NCI-H510A treated with DMSO at 0.1 percent for 48 hours (cell line): ENCODE results near the gene RUSC2.
"Not testable (repeated sequence)": the region's sequence is repeated elsewhere in the genome, so short reads cannot be mapped to it uniquely, and the experiment has no call there.

Experiments used
- DNase-seq: peaks from one replicate; lab custom pipeline; 2025; lab: John Stamatoyannopoulos, UW

RUSC2 gene

DNA sequence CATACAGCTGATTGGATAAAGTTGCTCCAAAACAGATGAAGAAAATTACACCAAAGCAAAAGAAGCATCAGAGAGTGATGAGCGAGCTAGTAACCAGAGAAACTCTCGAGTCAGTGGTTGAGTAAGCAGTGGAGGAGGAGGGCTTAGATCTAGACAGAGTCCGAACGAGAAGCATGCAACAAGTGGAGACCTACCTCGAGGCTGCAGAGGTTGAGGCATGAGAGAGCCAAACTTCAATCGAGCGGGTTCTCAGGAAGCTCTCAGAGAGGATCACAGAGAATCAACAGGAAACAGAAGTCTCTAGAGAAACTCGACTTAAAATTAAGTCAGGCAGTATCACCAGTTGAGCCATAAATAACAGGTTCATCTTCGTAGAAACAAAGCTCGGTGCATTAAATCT lies 6.1 kb downstream of the RUSC2 start:
- no peak for DNase-seq

DNA sequence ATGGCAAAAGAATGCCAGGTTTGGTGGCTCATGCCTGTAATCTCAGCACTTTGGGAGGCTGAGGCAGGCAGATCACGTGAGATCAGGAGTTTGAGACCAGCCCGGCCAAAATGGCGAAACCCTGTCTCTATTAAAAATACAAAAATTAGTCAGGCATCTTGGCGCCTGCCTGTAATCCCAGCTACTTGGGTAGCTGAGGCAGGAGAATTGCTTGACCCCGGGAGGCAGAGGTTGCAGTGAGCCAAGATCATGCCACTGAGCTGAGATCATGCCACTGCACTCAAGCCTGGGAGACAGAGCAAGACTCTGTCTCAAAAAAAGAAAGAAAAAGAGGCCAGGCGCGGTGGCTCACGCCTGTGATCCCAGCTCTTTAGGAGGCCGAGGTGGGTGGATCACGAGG lies 8.3 kb downstream of the RUSC2 start:
- not testable (repeated sequence) for DNase-seq

- DNase-seq: no peak
Measured at GRCh38 chr9:35499029-35499700, 9.3 kb downstream of the RUSC2 start.

DNA sequence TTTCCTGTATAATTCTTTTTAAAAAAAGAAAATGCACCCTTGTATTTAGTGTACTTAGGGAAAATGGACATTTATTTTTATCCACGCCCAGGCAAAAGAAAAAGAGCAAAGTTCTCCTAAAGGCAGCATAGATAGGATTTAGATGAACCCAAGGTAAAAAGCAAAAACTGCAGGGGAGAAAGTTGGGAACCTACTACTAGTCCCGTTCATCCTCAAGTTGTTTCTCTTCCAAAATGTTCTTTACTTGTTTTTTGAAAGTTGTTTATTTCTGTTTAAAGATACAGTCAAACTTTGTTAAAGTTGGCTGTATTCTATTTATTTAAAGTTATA lies 9.8 kb downstream of the RUSC2 start:
- no peak for DNase-seq

DNA sequence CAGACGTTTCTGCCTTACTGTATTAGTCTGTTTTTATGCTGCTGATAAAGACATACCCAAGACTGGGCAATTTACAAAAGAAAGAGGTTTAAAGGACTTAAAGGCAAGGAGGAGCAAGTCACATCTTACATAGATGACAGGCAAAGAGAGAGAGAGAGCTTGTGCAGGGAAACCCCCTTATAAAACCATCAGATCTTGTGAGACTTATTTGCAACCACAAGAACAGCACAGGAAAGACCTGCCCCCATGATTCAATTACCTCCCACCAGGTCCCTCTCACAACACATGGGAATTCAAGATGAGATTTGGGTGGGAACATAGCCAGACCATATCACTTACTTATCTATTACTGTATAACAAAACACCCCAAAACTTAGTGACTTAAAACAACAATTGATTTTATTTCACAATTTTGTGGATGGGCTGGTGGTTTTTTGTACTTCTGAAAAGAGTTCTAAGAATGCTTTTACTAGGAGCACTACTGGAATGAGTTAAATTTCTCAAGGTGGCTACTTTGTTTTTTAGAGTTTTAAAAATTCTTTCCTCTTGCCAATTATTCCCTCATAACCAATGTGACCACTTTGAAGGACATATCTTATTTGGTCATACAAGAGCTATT lies 10.3 kb downstream of the RUSC2 start:
- DNase-seq: no peak

GRCh38 chr9:35501946-35502345 lies 12.0 kb downstream of the RUSC2 start:
- DNase-seq: no peak

DNA sequence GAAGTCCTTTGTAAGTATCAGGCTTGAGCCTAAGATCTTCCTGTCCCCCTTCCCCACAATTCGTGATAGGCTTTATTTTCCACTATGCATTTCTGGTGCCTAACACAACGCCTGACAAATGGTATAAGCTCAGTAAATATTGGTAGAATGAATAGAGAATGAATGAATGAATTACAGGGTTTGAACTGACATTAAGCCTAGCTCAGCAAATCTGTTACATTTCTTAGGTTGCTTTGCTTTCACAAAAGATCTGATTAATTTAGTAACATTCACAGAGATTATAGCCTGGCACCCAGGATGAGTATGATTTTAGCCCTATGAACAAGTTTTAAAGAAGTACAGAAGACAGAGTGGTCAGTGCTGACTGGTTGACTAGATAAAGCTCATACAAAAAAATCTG lies 16.4 kb downstream of the RUSC2 start:
- DNase-seq: no peak

DNA sequence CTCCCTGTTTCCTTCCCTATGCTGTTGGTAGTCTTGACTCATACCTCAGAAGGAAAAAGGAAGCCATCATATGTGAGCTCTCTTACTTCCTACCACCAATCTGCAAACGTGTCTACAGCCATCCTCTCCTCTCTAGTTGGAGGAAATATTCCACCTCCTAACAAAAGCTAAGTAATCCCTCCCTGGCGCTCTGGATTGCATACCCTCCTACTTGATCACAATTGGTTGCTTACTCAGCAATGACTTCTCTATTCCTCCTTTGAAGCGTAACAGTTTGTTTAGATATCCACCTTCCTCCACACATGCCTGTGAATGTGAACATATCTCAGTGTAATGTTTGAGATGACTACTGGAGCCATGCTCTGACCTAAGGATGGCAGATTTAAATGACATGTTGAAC lies 18.2 kb downstream of the RUSC2 start:
- DNase-seq: no peak

DNA sequence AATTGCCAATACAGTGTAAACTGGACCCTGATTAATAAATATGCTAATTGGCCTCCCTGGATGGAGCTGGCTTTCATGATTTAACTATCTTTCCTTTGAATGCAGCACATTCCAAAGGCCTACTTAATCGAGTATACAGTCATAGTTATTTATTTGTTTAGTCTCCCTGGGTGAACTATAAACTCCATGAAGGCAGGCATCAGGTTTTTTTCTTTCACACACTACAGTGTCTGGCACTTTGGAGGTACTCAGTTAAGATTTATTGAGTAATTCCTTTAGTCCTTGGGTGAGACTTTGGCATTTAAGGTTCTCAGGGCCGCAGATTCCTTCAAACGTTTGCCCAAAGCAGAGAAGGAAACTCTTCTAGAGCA lies 20.5 kb downstream of the RUSC2 start:
- DNase-seq: no peak

- no peak for DNase-seq
Measured at GRCh38 chr9:35510754-35511428, 21.0 kb downstream of the RUSC2 start.

DNA sequence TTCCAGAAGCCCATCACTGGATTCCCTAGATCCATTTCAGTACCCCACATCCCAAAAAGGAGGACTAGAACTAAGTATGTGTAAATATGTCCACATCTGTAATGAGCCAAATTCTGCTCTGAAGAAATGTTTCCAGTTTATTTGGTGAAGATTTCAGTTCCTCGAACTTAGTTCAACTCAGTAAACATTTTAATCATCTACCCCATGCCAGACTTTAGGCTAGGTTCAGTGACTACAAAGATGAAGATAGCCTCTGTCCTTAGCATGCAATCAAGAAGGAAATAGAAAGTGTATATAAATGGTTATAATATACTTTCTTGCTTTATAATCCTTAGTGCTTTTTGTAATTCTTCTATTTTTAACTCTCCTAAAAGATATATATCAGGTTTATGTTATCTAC lies 21.5 kb downstream of the RUSC2 start:
- no peak for DNase-seq

- DNase-seq: no peak
Measured at GRCh38 chr9:35515766-35516165, 25.9 kb downstream of the RUSC2 start.

GRCh38 chr9:35516479-35516878 lies 26.6 kb downstream of the RUSC2 start:
- no peak for DNase-seq

- DNase-seq: no peak
Measured at GRCh38 chr9:35517131-35517530, 27.2 kb downstream of the RUSC2 start.

DNA sequence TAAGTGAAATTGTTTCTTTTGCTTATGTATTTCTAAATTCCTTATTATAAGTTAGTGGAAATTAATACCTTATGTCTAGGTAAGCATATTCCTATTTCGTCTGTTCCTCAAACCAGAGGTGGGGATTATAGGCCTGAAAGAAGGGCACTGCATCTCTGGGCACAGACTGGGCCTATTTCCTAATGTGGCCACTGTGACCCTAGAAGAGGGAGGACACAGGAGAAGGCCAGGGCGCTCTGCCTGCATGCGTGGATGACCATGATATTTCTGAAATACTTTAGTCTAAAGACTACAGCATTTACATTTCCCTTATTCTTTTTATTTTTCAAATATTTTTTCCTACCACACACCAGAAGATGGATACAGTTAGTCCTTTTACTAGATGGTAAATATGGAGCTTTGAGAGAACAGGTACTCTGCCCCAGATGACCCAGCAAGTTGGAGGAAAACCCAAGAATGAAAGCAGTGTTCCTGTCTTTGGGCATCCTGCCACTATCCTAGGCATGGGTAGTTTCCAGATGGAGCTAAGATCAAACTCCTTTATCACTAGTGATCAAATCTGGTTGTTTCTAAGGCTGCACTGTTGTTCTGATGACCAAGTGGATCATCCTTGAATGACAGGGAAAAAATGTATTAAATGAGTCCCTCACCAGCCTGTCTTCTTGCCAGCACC lies 27.8 kb downstream of the RUSC2 start:
- no peak for DNase-seq

- no peak for DNase-seq
Measured at GRCh38 chr9:35518225-35518821, 28.4 kb downstream of the RUSC2 start.

- DNase-seq: no peak
Measured at GRCh38 chr9:35518981-35519679, 29.2 kb downstream of the RUSC2 start.

GRCh38 chr9:35519692-35520363 lies 29.9 kb downstream of the RUSC2 start:
- DNase-seq: no peak

DNA sequence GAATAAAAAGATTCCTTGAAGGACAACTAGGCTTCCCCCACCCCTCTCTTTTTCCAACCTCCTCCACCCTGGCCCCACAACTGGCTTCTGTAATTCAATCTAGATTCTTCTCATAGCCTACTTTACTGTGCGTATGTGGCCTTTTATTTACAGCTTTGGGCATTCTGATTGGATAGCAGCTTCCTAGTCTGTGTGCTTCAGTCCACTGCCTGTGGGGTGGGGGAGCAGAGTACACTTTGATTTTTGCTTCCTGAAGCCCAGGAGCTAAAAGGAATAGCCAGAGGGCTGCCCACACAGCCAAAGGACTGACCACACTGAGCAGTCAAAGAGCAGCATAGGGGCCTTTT lies 30.4 kb downstream of the RUSC2 start:
- no peak for DNase-seq

- no peak for DNase-seq
Measured at GRCh38 chr9:35521708-35522107, 31.8 kb downstream of the RUSC2 start.

DNA sequence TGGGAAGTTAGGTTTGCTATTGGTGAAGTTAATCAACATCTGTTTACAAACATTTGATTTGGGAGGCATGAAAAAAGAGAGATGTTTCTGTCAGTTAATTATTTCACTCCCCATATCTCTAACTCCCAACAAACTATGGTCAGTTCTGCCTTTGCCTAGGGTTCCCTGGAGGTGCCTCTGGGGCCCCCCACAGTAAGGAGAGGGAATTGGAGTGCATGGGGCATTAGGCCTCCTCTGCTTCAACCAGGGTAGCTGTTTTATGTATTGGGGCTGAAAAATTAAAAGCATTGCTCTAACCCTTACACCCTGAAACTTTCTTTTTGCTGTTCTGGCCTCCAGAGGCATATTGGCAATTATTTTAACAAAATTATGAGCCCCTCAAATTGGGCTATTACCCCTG lies 32.3 kb downstream of the RUSC2 start:
- DNase-seq: no peak

- DNase-seq: no peak
Measured at GRCh38 chr9:35522700-35523099, 32.8 kb downstream of the RUSC2 start.
